HCEC 1CT (cell line): ENCODE results near the gene E2F1.
"Not testable (repeated sequence)": the region's sequence is repeated elsewhere in the genome, so short reads cannot be mapped to it uniquely, and the experiment has no call there.

Source experiments
- DNase-seq: peaks from one replicate; pipeline ENCODE4 v3.0.0-alpha.2; 2017

Gene E2F1

GRCh38 chr20:33656010-33656782 lies 30.0 kb downstream of the E2F1 start:
- DNase-seq: no peak

GRCh38 chr20:33655164-33655563 lies 31.0 kb downstream of the E2F1 start:
- no peak for DNase-seq

GRCh38 chr20:33654680-33655161 lies 31.5 kb downstream of the E2F1 start:
- no peak for DNase-seq

- no peak for DNase-seq
These were observed 32.1 kb downstream of the E2F1 start for GRCh38 chr20:33653900-33654596.

- DNase-seq: peak; percentile 58
These were observed 32.8 kb downstream of the E2F1 start for GRCh38 chr20:33653218-33653899.

GRCh38 chr20:33651562-33652048 lies 34.6 kb downstream of the E2F1 start:
- DNase-seq: no peak

GRCh38 chr20:33650753-33651561 lies 35.2 kb downstream of the E2F1 start:
- no peak for DNase-seq

- no peak for DNase-seq
These were observed 36.0 kb downstream of the E2F1 start for GRCh38 chr20:33650111-33650752.

GRCh38 chr20:33649201-33649681 lies 36.9 kb downstream of the E2F1 start:
- no peak for DNase-seq

GRCh38 chr20:33648396-33649004 lies 37.7 kb downstream of the E2F1 start:
- DNase-seq: no peak

GRCh38 chr20:33647603-33648395 lies 38.4 kb downstream of the E2F1 start:
- no peak for DNase-seq

- DNase-seq: not testable (repeated sequence)
These were observed 39.1 kb downstream of the E2F1 start for GRCh38 chr20:33646959-33647602.

- DNase-seq: no peak
These were observed 40.0 kb downstream of the E2F1 start for GRCh38 chr20:33646191-33646590.

- no peak for DNase-seq
These were observed 40.8 kb downstream of the E2F1 start for GRCh38 chr20:33645396-33645795.

GRCh38 chr20:33645072-33645358 lies 41.2 kb downstream of the E2F1 start:
- DNase-seq: no peak

- no peak for DNase-seq
These were observed 41.7 kb downstream of the E2F1 start for GRCh38 chr20:33644313-33645071.

- DNase-seq: no peak
These were observed 45.9 kb downstream of the E2F1 start for GRCh38 chr20:33640287-33640686.

- no peak for DNase-seq
These were observed 49.4 kb downstream of the E2F1 start for GRCh38 chr20:33636776-33637175.

GRCh38 chr20:33635341-33635740 lies 50.8 kb downstream of the E2F1 start:
- DNase-seq: no peak

- DNase-seq: not testable (repeated sequence)
These were observed 54.3 kb downstream of the E2F1 start for GRCh38 chr20:33631910-33632309.
